HuH-7 (cell line): ENCODE data around the gene VDR.
"Not testable (repeated sequence)": the region's sequence is repeated elsewhere in the genome, so short reads cannot be mapped to it uniquely, and the experiment has no call there.

Experiments used
- DNase-seq: peaks from one replicate; pipeline ENCODE4 v3.0.0; 2011; ENCODE audit warnings: low spot score

The VDR gene

GRCh38 chr12:47812797-47813510, 91.8 kb downstream of the VDR start:
- DNase-seq: no peak

GRCh38 chr12:47811581-47812484, 93.0 kb downstream of the VDR start:
- no peak for DNase-seq

- DNase-seq: no peak
These were observed 93.8 kb downstream of the VDR start for GRCh38 chr12:47811072-47811396.

- DNase-seq: not testable (repeated sequence)
These were observed 95.3 kb downstream of the VDR start for GRCh38 chr12:47809518-47809917.

GRCh38 chr12:47808574-47809365, 96.0 kb downstream of the VDR start:
- DNase-seq: no peak

GRCh38 chr12:47808050-47808449, 96.7 kb downstream of the VDR start:
- DNase-seq: no peak

- no peak for DNase-seq
These were observed 97.5 kb downstream of the VDR start for GRCh38 chr12:47807338-47807737.

- DNase-seq: no peak
These were observed 99.4 kb downstream of the VDR start for GRCh38 chr12:47805417-47805816.

GRCh38 chr12:47804171-47804570, 100.6 kb downstream of the VDR start:
- no peak for DNase-seq

- no peak for DNase-seq
These were observed 101.5 kb downstream of the VDR start for GRCh38 chr12:47803191-47803875.

GRCh38 chr12:47802312-47802711, 102.5 kb downstream of the VDR start:
- no peak for DNase-seq

GRCh38 chr12:47801904-47802246, 102.9 kb downstream of the VDR start:
- DNase-seq: no peak

GRCh38 chr12:47801170-47801903, 103.5 kb downstream of the VDR start:
- no peak for DNase-seq

- DNase-seq: no peak
These were observed 104.2 kb downstream of the VDR start for GRCh38 chr12:47800582-47800981.

- DNase-seq: no peak
These were observed 105.3 kb downstream of the VDR start for GRCh38 chr12:47799357-47799955.

- no peak for DNase-seq
These were observed 106.3 kb downstream of the VDR start for GRCh38 chr12:47798382-47798948.

- peak; percentile 61 for DNase-seq
These were observed 107.4 kb downstream of the VDR start for GRCh38 chr12:47797441-47797840.

- DNase-seq: no peak
These were observed 108.9 kb downstream of the VDR start for GRCh38 chr12:47795814-47796411.

- no peak for DNase-seq
These were observed 109.5 kb downstream of the VDR start for GRCh38 chr12:47795121-47795813.

- no peak for DNase-seq
These were observed 110.1 kb downstream of the VDR start for GRCh38 chr12:47794679-47795078.
